HG02588 (cell line): ENCODE data around the gene GRIK1.
"Not testable (repeated sequence)": the region's sequence is repeated elsewhere in the genome, so short reads cannot be mapped to it uniquely, and the experiment has no call there.

Experiments used
- ATAC-seq: cut with Tn5 transposase; IDR thresholded peaks from one replicate; pipeline ENCODE4 v1.9.1; 2021; ENCODE audit warnings: mild to moderate bottlenecking, moderate library complexity; ENCODE audit not compliant: unreplicated experiment

Gene GRIK1

GRCh38 chr21:29939924-29940275 is at the start of gene GRIK1:
Gene GRIK1, minus strand, starts transcription at chr21:29939996.
- ATAC-seq: no peak

- no peak for ATAC-seq
These were observed 48.0 kb upstream of the GRIK1 start for GRCh38 chr21:29987762-29988161.

- no peak for ATAC-seq
These were observed 46.1 kb upstream of the GRIK1 start for GRCh38 chr21:29985866-29986265.

DNA sequence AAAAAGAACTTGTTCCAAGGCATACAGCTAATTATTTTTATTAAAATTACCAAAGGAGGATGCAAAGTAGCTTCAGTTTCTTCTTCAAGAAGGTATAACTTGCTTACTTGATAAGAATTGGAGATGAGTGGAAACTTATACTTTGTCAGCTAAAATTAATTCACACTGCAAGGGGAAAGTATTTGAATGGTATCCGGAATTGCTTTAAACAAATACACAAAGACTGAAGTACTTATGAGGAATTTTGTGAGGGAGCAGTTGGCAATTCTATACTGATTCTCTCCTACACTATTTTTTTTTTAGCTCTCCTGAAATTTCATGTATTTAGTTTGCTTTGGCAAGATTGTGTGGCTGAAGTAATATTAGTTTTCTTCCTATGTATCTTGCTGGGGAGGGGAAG is 39.2 kb upstream of the GRIK1 start:
- no peak for ATAC-seq

- ATAC-seq: no peak
These were observed 36.0 kb upstream of the GRIK1 start for GRCh38 chr21:29975776-29976175.

- ATAC-seq: no peak
These were observed 33.5 kb upstream of the GRIK1 start for GRCh38 chr21:29973258-29973657.

DNA sequence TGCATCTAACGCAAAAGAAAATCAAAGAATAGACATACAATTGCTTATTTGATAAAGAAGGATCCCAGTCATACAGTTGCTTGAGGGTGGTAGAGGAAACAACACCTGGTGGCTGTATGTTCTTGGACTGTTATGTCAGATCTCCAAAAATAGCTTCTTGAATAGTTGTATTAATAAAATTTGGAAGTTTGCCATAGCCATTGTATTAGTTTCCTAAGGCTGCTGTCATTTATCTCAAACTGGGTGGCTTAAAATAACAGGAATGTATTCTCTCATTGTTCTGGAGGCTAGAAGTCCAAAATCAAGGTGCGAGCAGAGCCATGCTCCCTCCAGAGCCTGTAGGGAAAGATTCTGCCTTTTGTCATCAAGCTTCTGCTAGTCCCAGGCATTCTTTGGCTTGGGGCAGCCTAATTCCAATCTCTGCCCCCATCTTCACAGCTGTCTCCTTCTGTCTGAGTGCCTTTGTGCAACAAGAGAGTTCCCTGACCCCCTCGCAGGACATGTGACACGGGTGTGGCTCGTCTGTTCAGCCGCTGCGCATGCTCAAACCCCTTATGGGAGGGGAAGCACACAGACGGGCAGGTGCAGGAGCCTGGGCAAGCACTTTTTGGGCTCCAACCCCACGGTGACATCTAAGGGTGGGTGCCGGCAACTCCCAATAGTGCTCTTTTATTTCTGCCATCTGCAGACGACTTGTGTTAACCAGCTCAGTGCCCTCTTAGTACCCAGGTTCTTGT is 21.7 kb upstream of the GRIK1 start:
- ATAC-seq: no peak

DNA sequence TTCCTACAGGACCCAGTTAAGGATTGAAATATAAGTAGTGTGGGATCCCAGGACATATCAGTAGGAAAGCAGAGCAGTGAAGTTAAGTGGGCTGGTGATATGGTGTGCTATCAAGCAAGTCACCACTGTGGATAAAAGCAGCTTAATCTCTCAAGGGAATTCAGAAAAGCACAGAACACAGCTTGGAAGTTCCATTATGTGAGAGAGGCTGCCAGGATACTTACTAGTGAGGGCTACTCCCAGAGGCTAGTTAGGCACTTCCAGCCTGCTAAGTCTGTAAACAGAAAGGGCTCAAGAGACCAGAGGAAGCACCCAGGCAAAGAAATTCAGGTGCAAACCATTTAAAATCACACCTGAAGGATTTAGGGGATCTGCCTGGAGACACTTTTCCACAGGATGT is 18.8 kb upstream of the GRIK1 start:
- ATAC-seq: no peak

DNA sequence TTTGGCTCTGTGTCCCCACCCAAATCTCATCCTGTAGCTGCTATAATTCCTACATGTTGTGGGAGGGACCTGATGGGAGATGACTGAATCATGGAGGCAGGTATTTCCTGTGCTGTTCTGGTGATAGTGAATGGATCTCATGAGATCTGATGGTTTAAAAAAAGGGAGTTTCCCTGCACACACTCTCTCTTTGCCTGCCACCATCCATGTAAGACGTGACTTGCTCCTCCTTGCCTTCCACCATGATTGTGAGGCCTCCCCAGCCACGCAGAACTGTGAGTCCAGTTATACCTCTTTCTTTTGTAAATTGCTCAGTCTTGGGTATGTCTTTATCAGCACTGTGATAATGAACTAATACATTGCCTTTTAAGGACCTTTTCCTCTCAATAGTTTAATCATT is 18.2 kb upstream of the GRIK1 start:
- ATAC-seq: not testable (repeated sequence)

DNA sequence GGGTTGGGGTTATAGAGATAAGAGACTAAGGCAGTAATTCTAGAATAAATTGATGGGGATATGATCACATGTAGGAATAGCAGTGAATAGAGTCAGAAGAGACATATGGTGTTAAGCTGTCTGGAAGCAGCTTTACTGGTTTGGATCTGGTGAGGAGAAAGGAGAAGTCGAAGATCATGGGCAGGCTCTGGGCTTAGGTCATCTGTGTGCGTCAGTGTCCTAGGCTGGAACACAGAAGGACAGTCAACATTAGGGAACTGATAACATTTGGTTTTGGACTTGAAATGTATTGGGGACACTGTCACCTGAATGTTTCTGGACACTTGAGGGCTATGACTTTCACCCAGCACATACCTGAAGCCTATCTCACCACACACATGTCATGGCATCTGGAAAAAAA is 13.9 kb upstream of the GRIK1 start:
- ATAC-seq: no peak

- ATAC-seq: no peak
These were observed 13.3 kb upstream of the GRIK1 start for GRCh38 chr21:29953072-29953471.

- no peak for ATAC-seq
These were observed 12.1 kb upstream of the GRIK1 start for GRCh38 chr21:29951911-29952310.

DNA sequence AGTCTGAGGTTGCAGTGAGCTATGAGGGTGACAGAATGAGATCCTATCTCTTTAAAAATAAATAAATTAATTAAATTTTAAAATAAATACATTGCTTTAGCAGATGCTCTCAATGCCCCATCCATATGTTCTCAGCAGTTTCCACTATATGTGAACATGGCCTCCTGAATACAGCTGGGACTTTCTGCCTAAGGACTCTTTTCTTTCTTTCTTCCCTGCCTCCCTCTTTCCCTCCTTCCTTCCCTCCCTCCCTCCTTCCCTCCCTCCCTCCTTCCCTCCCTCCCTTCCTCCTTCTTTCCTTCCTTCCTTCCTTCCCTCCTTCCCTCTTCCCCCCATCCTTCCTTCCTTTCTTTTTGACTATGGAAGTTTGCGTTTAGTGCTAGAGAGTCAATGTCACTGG is 10.2 kb upstream of the GRIK1 start:
- no peak for ATAC-seq

DNA sequence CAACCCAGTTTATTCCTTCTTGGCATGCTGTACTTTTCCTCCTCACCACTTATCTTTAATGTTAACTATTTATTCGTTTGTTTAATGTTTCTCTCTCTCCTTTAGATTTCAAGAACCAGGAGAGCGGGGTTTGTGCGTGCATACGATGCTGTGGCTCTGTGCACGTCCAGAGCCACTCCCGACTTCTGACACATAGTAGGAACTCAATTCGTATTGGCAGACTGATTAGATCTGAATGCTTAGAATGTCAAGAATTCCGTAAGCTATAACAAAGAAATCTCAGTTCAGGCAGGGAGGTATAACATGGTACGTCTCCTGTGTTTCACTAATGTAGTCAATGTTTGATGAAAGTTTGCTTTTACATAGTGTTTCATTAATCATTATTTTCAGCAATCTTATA is 7.3 kb upstream of the GRIK1 start:
- ATAC-seq: no peak

- no peak for ATAC-seq
These were observed 4.1 kb upstream of the GRIK1 start for GRCh38 chr21:29943885-29944284.

- no peak for ATAC-seq
These were observed 2.2 kb upstream of the GRIK1 start for GRCh38 chr21:29942034-29942433.

DNA sequence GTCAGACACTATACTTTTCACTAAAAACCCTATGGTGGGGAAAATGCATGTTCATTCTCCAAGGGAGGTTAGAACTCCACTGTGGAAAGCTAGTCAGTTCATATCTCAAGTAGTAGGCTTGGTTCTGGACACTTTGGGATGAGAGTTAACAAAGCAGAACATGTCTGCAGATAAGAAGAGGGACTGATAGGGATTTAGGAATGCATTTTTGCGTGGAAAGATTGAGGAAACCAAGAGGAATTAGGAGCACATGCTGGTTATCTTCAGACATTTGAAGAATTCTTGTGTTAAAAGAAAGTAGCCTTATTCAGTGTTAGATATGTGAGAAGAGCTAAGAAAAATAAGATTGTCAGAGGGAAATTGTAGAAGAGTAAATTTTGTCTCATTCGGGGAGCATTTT is 1.2 kb upstream of the GRIK1 start:
- ATAC-seq: no peak

- ATAC-seq: no peak
These were observed 565 bp upstream of the GRIK1 start for GRCh38 chr21:29940361-29940760.

DNA sequence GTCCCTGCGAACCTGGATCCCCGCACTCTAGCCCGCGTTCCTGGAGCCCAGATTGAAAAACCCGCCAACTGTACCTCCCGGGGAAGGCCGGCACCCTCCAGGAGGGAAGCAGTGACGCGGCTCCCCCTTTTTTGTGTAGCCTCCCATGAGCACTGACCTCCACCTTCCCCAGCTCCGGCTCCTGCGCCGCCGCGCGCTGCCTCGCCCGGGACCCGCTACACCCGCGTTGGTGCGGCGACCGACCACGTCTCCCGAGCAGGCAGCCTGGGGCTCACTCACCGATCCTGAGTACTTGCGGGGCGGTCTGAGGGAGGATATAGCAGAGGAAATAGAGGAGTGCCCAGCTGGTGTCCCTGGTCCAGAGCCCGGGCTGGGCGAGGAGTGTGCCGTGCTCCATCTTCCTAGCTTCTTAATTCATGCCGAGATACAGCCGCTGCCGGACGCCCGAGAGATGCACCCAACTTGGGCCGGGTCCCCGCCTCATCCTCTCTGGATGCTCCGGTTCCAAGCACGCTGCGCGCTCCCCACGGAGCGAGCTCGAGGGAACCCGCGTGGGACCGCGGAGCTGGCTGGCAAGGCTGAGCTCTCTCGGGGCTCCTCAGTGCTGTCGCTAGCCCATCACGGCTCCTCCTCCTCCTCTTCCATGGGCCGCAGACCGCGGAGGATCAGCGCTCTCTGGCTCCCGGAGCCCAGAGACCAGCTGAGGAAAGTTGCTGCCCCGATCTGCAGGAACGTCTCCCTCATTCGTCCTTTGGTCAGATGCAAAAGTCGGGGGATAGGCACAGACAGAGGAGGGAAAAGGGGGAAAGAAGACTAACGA is 482 bp downstream of the GRIK1 start:
- ATAC-seq: no peak

GRCh38 chr21:29938776-29939103 is 1.1 kb downstream of the GRIK1 start:
- no peak for ATAC-seq

- no peak for ATAC-seq
These were observed 6.7 kb downstream of the GRIK1 start for GRCh38 chr21:29933088-29933487.

- ATAC-seq: no peak
These were observed 11.3 kb downstream of the GRIK1 start for GRCh38 chr21:29928537-29928936.

- ATAC-seq: no peak
These were observed 18.9 kb downstream of the GRIK1 start for GRCh38 chr21:29920938-29921337.
